ENCODE results near the gene DAG1.

Gene DAG1
- long read RNA-seq, partial matches to known transcripts, result 0 of 7 reads
- long read RNA-seq, other reads (novel, unspliced or antisense), result 7 of 7 reads

DNA sequence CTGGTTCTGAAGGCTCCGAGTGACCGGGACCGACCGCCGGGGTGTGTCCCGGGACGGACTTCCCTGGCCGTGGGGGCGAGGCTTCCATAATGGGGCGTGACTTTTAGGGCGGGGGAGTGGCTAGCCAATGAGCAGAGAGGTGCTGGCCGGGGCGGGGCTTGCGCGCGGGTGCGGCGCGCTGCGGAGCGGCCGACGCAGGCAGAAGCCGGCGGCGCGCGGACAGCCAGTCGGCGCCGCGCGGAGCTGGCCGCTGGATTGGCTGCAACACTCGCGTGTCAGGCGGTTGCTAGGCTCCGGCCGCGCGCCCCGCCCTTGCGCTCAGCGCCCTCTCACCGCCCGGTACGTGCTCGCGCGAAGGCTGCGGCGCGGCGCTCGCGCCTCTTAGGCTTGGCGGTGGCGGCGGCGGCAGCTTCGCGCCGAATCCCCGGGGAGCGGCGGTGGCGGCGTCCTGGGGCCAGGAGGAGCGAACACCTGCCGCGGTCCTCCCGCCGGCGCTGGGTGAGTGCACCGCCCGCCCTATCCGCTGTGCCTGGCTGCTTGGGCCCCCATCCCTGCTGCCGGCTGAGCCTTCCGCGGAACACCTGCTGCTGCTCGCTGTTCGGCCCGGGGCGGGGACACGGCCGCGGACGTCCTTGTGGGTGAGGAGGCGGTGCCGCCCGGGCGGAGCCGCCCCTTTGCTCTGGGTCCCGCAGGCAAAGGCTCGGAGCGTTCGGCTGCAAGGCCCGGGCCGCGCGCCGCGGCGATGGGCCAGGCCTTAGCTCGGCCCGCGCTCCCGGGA is at the start of gene DAG1:
TSS of gene DAG1 (plus strand) at position 332 of the 778 bp plus-strand sequence. CDS start 40,268 bp downstream, outside the sequence.
- peak within 1 kb of the TSS; percentile 64 for H3K4me3 ChIP-seq (replicated peaks; ENCODE audit: insufficient read depth, low read length)
- H3K27ac ChIP-seq (replicated peaks), result peak within 1 kb of the TSS; percentile 66
- TF ChIP-seq SPI1 (IDR thresholded peaks at IDR 0.05; ENCODE audit: borderline replicate concordance, low read depth) (peak; percentile 11; the same call in 1 of the 2 replicates), POLR2AphosphoS5 (IDR thresholded peaks at IDR 0.05; ENCODE audit: low read depth) (no peak; the same call in 1 of the 2 replicates)
- TF ChIP-seq, protein P1, sequence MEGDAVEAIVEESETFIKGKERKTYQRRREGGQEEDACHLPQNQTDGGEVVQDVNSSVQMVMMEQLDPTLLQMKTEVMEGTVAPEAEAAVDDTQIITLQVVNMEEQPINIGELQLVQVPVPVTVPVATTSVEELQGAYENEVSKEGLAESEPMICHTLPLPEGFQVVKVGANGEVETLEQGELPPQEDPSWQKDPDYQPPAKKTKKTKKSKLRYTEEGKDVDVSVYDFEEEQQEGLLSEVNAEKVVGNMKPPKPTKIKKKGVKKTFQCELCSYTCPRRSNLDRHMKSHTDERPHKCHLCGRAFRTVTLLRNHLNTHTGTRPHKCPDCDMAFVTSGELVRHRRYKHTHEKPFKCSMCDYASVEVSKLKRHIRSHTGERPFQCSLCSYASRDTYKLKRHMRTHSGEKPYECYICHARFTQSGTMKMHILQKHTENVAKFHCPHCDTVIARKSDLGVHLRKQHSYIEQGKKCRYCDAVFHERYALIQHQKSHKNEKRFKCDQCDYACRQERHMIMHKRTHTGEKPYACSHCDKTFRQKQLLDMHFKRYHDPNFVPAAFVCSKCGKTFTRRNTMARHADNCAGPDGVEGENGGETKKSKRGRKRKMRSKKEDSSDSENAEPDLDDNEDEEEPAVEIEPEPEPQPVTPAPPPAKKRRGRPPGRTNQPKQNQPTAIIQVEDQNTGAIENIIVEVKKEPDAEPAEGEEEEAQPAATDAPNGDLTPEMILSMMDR (IDR thresholded peaks at IDR 0.05; ENCODE audit: insufficient read depth, low read length), result no peak
- TF ChIP-seq, protein P2, sequence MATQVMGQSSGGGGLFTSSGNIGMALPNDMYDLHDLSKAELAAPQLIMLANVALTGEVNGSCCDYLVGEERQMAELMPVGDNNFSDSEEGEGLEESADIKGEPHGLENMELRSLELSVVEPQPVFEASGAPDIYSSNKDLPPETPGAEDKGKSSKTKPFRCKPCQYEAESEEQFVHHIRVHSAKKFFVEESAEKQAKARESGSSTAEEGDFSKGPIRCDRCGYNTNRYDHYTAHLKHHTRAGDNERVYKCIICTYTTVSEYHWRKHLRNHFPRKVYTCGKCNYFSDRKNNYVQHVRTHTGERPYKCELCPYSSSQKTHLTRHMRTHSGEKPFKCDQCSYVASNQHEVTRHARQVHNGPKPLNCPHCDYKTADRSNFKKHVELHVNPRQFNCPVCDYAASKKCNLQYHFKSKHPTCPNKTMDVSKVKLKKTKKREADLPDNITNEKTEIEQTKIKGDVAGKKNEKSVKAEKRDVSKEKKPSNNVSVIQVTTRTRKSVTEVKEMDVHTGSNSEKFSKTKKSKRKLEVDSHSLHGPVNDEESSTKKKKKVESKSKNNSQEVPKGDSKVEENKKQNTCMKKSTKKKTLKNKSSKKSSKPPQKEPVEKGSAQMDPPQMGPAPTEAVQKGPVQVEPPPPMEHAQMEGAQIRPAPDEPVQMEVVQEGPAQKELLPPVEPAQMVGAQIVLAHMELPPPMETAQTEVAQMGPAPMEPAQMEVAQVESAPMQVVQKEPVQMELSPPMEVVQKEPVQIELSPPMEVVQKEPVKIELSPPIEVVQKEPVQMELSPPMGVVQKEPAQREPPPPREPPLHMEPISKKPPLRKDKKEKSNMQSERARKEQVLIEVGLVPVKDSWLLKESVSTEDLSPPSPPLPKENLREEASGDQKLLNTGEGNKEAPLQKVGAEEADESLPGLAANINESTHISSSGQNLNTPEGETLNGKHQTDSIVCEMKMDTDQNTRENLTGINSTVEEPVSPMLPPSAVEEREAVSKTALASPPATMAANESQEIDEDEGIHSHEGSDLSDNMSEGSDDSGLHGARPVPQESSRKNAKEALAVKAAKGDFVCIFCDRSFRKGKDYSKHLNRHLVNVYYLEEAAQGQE (IDR thresholded peaks at IDR 0.05; ENCODE audit: insufficient replicate concordance, low read depth), result no peak
- peak; percentile 88 to 95 for DNase-seq (ENCODE audit: low read depth in 1 of 2, low spot score in 1 of 2)
- H3K27me3 ChIP-seq (ENCODE audit: insufficient read depth, poor library complexity, severe bottlenecking), result no peaks in the 10 kb centered on the region

DNA sequence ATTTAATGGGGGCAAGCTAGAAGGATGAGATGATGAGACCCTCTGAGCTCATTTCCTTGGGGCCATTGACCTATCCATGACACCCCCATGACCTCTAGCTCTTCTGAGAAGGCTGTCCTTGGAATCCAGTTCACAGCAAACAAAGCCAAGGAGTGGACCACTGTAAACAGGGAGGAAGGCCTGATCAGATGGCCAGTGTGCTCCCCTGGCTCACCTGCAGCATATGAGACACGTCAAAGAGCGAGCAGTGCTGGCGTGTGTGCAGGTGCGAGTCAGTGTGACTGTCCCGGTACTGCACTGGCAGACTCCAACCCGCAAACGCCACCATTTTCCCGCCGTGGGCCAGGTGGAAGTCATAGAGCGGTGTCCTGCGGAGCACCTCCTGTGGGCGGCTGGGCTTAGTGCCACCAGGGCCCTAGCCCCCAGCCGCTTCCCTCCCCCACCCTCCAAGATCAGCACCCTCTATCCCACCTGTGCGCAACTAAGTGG is 48.1 kb upstream of the DAG1 start:
- no peak for TF ChIP-seq POLR2AphosphoS5 (IDR thresholded peaks at IDR 0.05; ENCODE audit: low read depth)
- no peak for TF ChIP-seq GABPA (IDR thresholded peaks at IDR 0.05; ENCODE audit: low read depth)
- no peaks in the 10 kb centered on the region for H3K27me3 ChIP-seq (ENCODE audit: insufficient read depth, poor library complexity, severe bottlenecking)
- no peak overlapping the region for H3K27ac ChIP-seq (replicated peaks)
- no peak for DNase-seq (ENCODE audit: low read depth in 1 of 2, low spot score in 1 of 2)
- H3K4me3 ChIP-seq (replicated peaks; ENCODE audit: insufficient read depth, low read length), result no peak overlapping the region

DNA sequence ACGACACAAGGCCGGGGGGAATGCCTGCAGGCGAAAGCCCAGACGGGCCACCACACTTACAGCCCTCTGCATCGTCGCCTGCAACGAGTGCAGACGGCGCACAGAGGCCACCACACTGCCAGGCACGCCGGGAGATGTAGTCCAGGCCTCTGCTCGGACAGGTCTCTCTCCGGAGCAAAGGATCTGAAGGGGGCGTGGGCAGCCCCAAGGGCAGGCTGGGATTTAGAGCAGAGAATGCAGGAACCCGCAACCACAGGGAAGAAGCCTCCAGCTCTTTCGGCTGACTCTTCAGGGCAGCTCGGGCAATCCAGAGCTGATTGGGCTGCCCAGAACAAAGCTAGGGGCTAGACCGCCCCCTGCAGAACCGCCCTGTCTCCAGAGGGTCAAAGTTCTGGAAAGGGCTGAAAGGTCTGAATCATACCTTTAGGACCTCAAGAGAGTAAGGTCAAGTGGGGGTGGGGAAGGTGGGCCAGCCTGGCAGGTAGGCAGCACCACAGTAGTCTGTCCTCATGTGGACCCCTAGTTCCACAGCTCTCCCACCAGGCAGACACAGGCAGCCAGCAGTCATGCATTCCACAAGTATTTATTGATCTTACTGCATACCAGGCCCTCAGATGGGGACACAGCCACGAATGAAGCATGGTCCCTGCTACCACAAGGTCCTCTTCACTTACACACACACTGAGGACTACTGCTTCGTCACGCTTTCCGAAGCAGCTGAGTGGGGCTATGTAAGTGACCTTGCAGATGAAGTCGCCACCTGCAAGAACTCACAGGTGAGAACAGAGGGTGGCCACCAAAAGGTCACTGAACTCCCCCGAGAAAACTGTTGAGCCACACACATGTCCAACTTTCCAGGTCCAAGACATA is 47.5 kb upstream of the DAG1 start, which contains the start of gene AMT:
TSS of gene AMT (minus strand) at position 95 of the 870 bp plus-strand sequence. CDS start at position 72, 23 bp downstream.
- Histone ChIP-seq H3K4me3 (replicated peaks; ENCODE audit: insufficient read depth, low read length) (no peak within 1 kb of the TSS), H3K27me3 (ENCODE audit: insufficient read depth, poor library complexity, severe bottlenecking) (no peaks in the 10 kb centered on the region), H3K27ac (replicated peaks) (no peak within 1 kb of the TSS)
- DNase-seq (ENCODE audit: low read depth in 1 of 2, low spot score in 1 of 2), result no peak
- TF ChIP-seq GABPA (IDR thresholded peaks at IDR 0.05; ENCODE audit: low read depth), result no peak
- TF ChIP-seq, protein P2 (IDR thresholded peaks at IDR 0.05; ENCODE audit: insufficient replicate concordance, low read depth), result no peak
- no peak for TF ChIP-seq POLR2AphosphoS5 (IDR thresholded peaks at IDR 0.05; ENCODE audit: low read depth)
- TF ChIP-seq SPI1 (IDR thresholded peaks at IDR 0.05; ENCODE audit: borderline replicate concordance, low read depth), result no peak

DNA sequence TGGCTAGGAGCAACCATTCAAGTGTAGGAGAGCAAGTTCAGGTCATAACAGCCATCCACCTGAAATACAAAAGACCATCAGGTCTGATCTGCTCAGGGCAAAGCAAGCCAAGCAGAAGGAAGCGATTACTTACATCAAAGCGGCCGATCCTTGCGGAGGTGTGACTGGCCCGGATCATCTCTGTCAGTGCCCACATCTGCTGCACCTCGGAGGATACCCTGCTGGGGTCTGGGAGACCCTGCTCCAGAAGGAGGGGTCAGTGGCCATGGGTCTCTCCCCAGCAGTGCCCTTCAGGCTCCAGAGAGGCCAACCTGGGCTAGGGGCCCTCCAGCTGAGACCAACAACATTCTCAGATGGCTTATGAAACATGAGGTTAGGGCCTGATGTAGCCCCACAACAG is 45.3 kb upstream of the DAG1 start:
- H3K27me3 ChIP-seq (ENCODE audit: insufficient read depth, poor library complexity, severe bottlenecking), result no peaks in the 10 kb centered on the region
- H3K4me3 ChIP-seq (replicated peaks; ENCODE audit: insufficient read depth, low read length), result no peak overlapping the region
- TF ChIP-seq SPI1 (IDR thresholded peaks at IDR 0.05; ENCODE audit: borderline replicate concordance, low read depth) (no peak), GABPA (IDR thresholded peaks at IDR 0.05; ENCODE audit: low read depth) (no peak), POLR2AphosphoS5 (IDR thresholded peaks at IDR 0.05; ENCODE audit: low read depth) (no peak)
- TF ChIP-seq, protein P2 (IDR thresholded peaks at IDR 0.05; ENCODE audit: insufficient replicate concordance, low read depth), result no peak
- TF ChIP-seq, protein P1 (IDR thresholded peaks at IDR 0.05; ENCODE audit: insufficient read depth, low read length), result no peak
- no peak overlapping the region for H3K27ac ChIP-seq (replicated peaks)
- DNase-seq (ENCODE audit: low read depth in 1 of 2, low spot score in 1 of 2), result no peak
